ENCODE results near the gene CDK5RAP2. TPM values are rescaled to one million over a fixed set of nuclear protein-coding genes. Genes with fewer than 3 reads are reported as not detected.
"Not testable (repeated sequence)": the region's sequence is repeated elsewhere in the genome, so short reads cannot be mapped to it uniquely, and the experiment has no call there.

Gene CDK5RAP2
- total RNA-seq, 1 donor from 2014 or later = 44.0 TPM

GRCh38 chr9:120515481-120515880, 64.5 kb downstream of the CDK5RAP2 start:
- DNase-seq (ENCODE audit: low spot score) = not testable (repeated sequence)

- no peak for DNase-seq (ENCODE audit: low spot score)
Measured at GRCh38 chr9:120514405-120514804, 65.6 kb downstream of the CDK5RAP2 start.

- no peak for DNase-seq (ENCODE audit: low spot score)
Measured at GRCh38 chr9:120513825-120514396, 66.1 kb downstream of the CDK5RAP2 start.

GRCh38 chr9:120510816-120511215, 69.2 kb downstream of the CDK5RAP2 start:
- DNase-seq (ENCODE audit: low spot score) = no peak

GRCh38 chr9:120507936-120508510, 71.9 kb downstream of the CDK5RAP2 start:
- no peak for DNase-seq (ENCODE audit: low spot score)

- DNase-seq (ENCODE audit: low spot score) = no peak
Measured at GRCh38 chr9:120505186-120505585, 74.8 kb downstream of the CDK5RAP2 start.

GRCh38 chr9:120500733-120501132, 79.2 kb downstream of the CDK5RAP2 start:
- DNase-seq (ENCODE audit: low spot score) = no peak

- not testable (repeated sequence) for DNase-seq (ENCODE audit: low spot score)
Measured at GRCh38 chr9:120497865-120498264, 82.1 kb downstream of the CDK5RAP2 start.

- DNase-seq (ENCODE audit: low spot score) = not testable (repeated sequence)
Measured at GRCh38 chr9:120496438-120496837, 83.5 kb downstream of the CDK5RAP2 start.

GRCh38 chr9:120490888-120491595, 88.9 kb downstream of the CDK5RAP2 start:
- DNase-seq (ENCODE audit: low spot score) = no peak

- no peak for DNase-seq (ENCODE audit: low spot score)
Measured at GRCh38 chr9:120486835-120487234, 93.1 kb downstream of the CDK5RAP2 start.

- DNase-seq (ENCODE audit: low spot score) = no peak
Measured at GRCh38 chr9:120486347-120486746, 93.6 kb downstream of the CDK5RAP2 start.

GRCh38 chr9:120485788-120486187, 94.2 kb downstream of the CDK5RAP2 start:
- DNase-seq (ENCODE audit: low spot score) = no peak

GRCh38 chr9:120484162-120484561, 95.8 kb downstream of the CDK5RAP2 start:
- no peak for DNase-seq (ENCODE audit: low spot score)

- no peak for DNase-seq (ENCODE audit: low spot score)
Measured at GRCh38 chr9:120482424-120483186, 97.4 kb downstream of the CDK5RAP2 start.

GRCh38 chr9:120481846-120482245, 98.1 kb downstream of the CDK5RAP2 start:
- no peak for DNase-seq (ENCODE audit: low spot score)

- no peak for DNase-seq (ENCODE audit: low spot score)
Measured at GRCh38 chr9:120481248-120481647, 98.7 kb downstream of the CDK5RAP2 start.

- no peak for DNase-seq (ENCODE audit: low spot score)
Measured at GRCh38 chr9:120480707-120481106, 99.3 kb downstream of the CDK5RAP2 start.

GRCh38 chr9:120478208-120478607, 101.8 kb downstream of the CDK5RAP2 start:
- DNase-seq (ENCODE audit: low spot score) = no peak

- DNase-seq (ENCODE audit: low spot score) = peak; percentile 67
Measured at GRCh38 chr9:120477534-120478001, 102.4 kb downstream of the CDK5RAP2 start.

- no peak for DNase-seq (ENCODE audit: low spot score)
Measured at GRCh38 chr9:120475341-120475740, 104.6 kb downstream of the CDK5RAP2 start.

GRCh38 chr9:120474591-120475243, 105.2 kb downstream of the CDK5RAP2 start:
- no peak for DNase-seq (ENCODE audit: low spot score)

Measured in ureter (tissue), 1 donor.